ENCODE data around the gene SERAC1.

DNA sequence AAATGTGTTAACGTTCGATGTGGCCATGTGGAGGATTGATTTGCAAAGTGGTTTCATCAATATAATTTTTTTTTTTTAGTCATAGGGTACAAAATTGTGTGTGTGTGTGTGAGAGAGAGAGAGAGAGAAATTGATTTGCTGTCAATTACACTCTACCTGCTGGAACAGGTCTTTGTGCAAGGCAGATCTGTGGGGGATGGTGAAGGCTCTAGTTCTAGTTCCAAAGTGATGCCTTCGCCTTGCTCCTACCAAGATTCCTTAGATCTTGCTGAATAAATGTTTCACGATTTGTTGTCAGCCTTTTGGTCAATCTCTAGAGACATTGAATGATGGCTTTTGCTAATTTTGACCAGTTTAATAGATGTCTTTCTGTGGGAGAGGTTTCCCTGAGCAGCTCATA is 64.8 kb downstream of the SERAC1 start:
- TF ChIP-seq, protein P1, sequence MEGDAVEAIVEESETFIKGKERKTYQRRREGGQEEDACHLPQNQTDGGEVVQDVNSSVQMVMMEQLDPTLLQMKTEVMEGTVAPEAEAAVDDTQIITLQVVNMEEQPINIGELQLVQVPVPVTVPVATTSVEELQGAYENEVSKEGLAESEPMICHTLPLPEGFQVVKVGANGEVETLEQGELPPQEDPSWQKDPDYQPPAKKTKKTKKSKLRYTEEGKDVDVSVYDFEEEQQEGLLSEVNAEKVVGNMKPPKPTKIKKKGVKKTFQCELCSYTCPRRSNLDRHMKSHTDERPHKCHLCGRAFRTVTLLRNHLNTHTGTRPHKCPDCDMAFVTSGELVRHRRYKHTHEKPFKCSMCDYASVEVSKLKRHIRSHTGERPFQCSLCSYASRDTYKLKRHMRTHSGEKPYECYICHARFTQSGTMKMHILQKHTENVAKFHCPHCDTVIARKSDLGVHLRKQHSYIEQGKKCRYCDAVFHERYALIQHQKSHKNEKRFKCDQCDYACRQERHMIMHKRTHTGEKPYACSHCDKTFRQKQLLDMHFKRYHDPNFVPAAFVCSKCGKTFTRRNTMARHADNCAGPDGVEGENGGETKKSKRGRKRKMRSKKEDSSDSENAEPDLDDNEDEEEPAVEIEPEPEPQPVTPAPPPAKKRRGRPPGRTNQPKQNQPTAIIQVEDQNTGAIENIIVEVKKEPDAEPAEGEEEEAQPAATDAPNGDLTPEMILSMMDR (IDR thresholded peaks at IDR 0.05; ENCODE audit: insufficient read depth, low read depth, low read length): no peak
- no peak for TF ChIP-seq EZH2 (IDR thresholded peaks at IDR 0.05; ENCODE audit: insufficient read depth, low read length)

Data from astrocyte (in vitro differentiated cells and primary cell).